ENCODE measurements around the gene QKI. TPM values are rescaled to one million over a fixed set of nuclear protein-coding genes. Genes with fewer than 3 reads are reported as not detected.

The QKI gene
- total and polyA plus RNA-seq, 2 experiments from 2014 or later = 38.0 to 92.5 TPM

DNA sequence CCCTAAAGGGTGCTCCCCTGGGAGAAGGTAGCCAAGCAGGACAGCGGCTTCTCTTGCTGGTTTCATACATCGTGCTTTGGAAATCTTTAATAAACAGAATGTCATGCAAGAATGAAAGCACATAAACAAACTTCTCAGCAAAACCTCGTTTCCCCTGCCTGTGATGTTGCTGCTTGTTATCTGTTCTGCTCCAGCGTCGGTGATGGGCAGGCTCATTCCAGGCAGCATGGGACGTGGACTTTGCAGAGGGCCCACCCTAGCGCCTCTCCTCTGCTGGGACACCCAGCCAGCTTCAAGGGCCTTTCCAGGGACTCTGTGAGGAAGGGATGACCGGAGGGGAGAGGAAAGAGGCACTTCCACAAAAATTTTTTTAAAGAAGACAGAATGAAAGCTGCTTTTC lies 197.7 kb downstream of the QKI start:
- H3K27ac ChIP-seq = no peak overlapping the region
- no peaks in the 10 kb centered on the region for H4K20me1 ChIP-seq (ENCODE audit: insufficient read depth, poor library complexity, severe bottlenecking)
- H3K4me3 ChIP-seq = no peak overlapping the region
- H3K27me3 ChIP-seq = no peaks in the 10 kb centered on the region
- no peak overlapping the region for H3K4me2 ChIP-seq
- H3K4me1 ChIP-seq (ENCODE audit: insufficient read depth) = no peaks in the 10 kb centered on the region
- 71% methylated on average over 8 of the region's 8 CpGs for WGBS (ENCODE audit: low lambda C conversion rate, missing lambda C conversion rate)
- TF ChIP-seq EZH2phosphoT487 (IDR thresholded peaks at IDR 0.05; ENCODE audit: low read depth, severe bottlenecking, unreplicated experiment) (no peak), EZH2 (IDR thresholded peaks at IDR 0.05; ENCODE audit: borderline replicate concordance) (no peak)
- TF ChIP-seq, protein P1, sequence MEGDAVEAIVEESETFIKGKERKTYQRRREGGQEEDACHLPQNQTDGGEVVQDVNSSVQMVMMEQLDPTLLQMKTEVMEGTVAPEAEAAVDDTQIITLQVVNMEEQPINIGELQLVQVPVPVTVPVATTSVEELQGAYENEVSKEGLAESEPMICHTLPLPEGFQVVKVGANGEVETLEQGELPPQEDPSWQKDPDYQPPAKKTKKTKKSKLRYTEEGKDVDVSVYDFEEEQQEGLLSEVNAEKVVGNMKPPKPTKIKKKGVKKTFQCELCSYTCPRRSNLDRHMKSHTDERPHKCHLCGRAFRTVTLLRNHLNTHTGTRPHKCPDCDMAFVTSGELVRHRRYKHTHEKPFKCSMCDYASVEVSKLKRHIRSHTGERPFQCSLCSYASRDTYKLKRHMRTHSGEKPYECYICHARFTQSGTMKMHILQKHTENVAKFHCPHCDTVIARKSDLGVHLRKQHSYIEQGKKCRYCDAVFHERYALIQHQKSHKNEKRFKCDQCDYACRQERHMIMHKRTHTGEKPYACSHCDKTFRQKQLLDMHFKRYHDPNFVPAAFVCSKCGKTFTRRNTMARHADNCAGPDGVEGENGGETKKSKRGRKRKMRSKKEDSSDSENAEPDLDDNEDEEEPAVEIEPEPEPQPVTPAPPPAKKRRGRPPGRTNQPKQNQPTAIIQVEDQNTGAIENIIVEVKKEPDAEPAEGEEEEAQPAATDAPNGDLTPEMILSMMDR (IDR thresholded peaks at IDR 0.05; ENCODE audit: poor library complexity) = no peak
- H3K9me2 ChIP-seq (replicated peaks; ENCODE audit: insufficient read depth) = no peaks in the 10 kb centered on the region
- no peaks in the 10 kb centered on the region for H3K79me2 ChIP-seq
- DNase-seq (ENCODE audit: low spot score) = no peak
- H3K9me3 ChIP-seq (ENCODE audit: low read depth) = no peaks in the 10 kb centered on the region
- no peak overlapping the region for H2AFZ ChIP-seq
- no peaks in the 10 kb centered on the region for H3K36me3 ChIP-seq (replicated peaks; ENCODE audit: insufficient read depth, low read depth)

DNA sequence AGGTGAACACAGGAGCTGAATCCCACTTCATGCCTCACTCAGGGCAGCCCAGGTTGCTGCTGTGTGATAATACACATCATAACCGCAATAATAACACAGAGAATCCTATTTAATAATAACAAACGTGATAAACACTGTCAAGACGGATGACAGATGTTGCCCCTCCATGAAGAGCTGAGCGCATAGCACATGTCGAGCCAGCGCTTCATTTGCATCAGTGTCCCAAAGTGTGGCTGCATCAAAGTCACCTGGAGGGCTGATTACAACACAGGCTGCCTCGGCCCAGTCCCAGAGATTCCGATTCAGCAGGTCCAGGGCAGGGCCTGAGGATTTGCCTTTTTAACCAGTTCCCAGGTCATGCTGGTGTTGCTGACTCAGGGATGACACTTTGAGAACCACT lies 198.5 kb downstream of the QKI start:
- Histone ChIP-seq H4K20me1 (ENCODE audit: insufficient read depth, poor library complexity, severe bottlenecking) (no peaks in the 10 kb centered on the region), H3K9me3 (ENCODE audit: low read depth) (no peaks in the 10 kb centered on the region), H3K9me2 (replicated peaks; ENCODE audit: insufficient read depth) (no peaks in the 10 kb centered on the region), H3K79me2 (no peaks in the 10 kb centered on the region), H3K4me1 (ENCODE audit: insufficient read depth) (no peaks in the 10 kb centered on the region), H2AFZ (no peak overlapping the region), H3K4me2 (no peak overlapping the region), H3K27ac (no peak overlapping the region), H3K36me3 (replicated peaks; ENCODE audit: insufficient read depth, low read depth) (no peaks in the 10 kb centered on the region), H3K4me3 (no peak overlapping the region), H3K27me3 (no peaks in the 10 kb centered on the region)
- TF ChIP-seq EZH2phosphoT487 (IDR thresholded peaks at IDR 0.05; ENCODE audit: low read depth, severe bottlenecking, unreplicated experiment) (no peak), EZH2 (IDR thresholded peaks at IDR 0.05; ENCODE audit: borderline replicate concordance) (no peak)
- TF ChIP-seq, protein P1 (IDR thresholded peaks at IDR 0.05; ENCODE audit: poor library complexity) = no peak
- WGBS (ENCODE audit: low lambda C conversion rate, missing lambda C conversion rate) = 75% methylated on average over 8 of the region's 8 CpGs
- DNase-seq (ENCODE audit: low spot score) = no peak

GRCh38 chr6:163613668-163614067 lies 199.2 kb downstream of the QKI start:
- 94% methylated on average over 3 of the region's 3 CpGs for WGBS (ENCODE audit: low lambda C conversion rate, missing lambda C conversion rate)
- Histone ChIP-seq H3K9me2 (replicated peaks; ENCODE audit: insufficient read depth) (no peaks in the 10 kb centered on the region), H3K9me3 (ENCODE audit: low read depth) (no peaks in the 10 kb centered on the region), H3K36me3 (replicated peaks; ENCODE audit: insufficient read depth, low read depth) (no peaks in the 10 kb centered on the region), H3K4me1 (ENCODE audit: insufficient read depth) (no peaks in the 10 kb centered on the region), H3K4me3 (no peak overlapping the region), H3K27me3 (no peaks in the 10 kb centered on the region), H3K27ac (no peak overlapping the region), H3K4me2 (no peak overlapping the region), H4K20me1 (ENCODE audit: insufficient read depth, poor library complexity, severe bottlenecking) (no peaks in the 10 kb centered on the region), H3K79me2 (no peaks in the 10 kb centered on the region), H2AFZ (no peak overlapping the region)
- DNase-seq (ENCODE audit: low spot score) = no peak
- TF ChIP-seq, protein P1 (IDR thresholded peaks at IDR 0.05; ENCODE audit: poor library complexity) = no peak
- TF ChIP-seq EZH2phosphoT487 (IDR thresholded peaks at IDR 0.05; ENCODE audit: low read depth, severe bottlenecking, unreplicated experiment) (no peak), EZH2 (IDR thresholded peaks at IDR 0.05; ENCODE audit: borderline replicate concordance) (no peak)

DNA sequence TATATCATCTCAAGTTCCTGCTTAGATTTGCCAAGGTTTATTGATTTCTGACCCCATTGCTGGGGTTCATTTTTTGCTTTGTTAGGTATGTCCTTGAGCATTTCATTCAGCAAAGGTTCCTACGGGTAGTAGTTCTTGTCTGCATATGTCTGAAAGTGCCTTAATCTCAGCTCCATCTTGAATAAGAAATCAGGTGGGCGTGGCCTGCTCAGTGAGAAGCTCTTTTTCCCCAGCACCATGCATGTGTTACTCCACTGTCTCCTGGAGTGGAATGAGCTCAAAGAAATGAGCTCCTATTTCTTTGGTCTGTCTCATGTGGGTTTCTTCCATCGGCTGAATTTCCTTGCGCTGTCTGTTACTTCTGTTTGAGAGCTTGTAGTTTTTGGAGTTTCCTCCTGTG lies 201.9 kb downstream of the QKI start:
- H3K4me2 ChIP-seq = no peak overlapping the region
- H3K27ac ChIP-seq = no peak overlapping the region
- H3K4me1 ChIP-seq (ENCODE audit: insufficient read depth) = no peaks in the 10 kb centered on the region
- H3K9me3 ChIP-seq (ENCODE audit: low read depth) = no peaks in the 10 kb centered on the region
- WGBS (ENCODE audit: low lambda C conversion rate, missing lambda C conversion rate) = 90% methylated on average over 4 of the region's 4 CpGs
- H4K20me1 ChIP-seq (ENCODE audit: insufficient read depth, poor library complexity, severe bottlenecking) = no peaks in the 10 kb centered on the region
- H3K9me2 ChIP-seq (replicated peaks; ENCODE audit: insufficient read depth) = no peaks in the 10 kb centered on the region
- H3K36me3 ChIP-seq (replicated peaks; ENCODE audit: insufficient read depth, low read depth) = no peaks in the 10 kb centered on the region
- no peak overlapping the region for H2AFZ ChIP-seq
- DNase-seq (ENCODE audit: low spot score) = no peak
- TF ChIP-seq EZH2 (IDR thresholded peaks at IDR 0.05; ENCODE audit: borderline replicate concordance) = no peak
- no peak for TF ChIP-seq EZH2phosphoT487 (IDR thresholded peaks at IDR 0.05; ENCODE audit: low read depth, severe bottlenecking, unreplicated experiment)
- TF ChIP-seq, protein P1 (IDR thresholded peaks at IDR 0.05; ENCODE audit: poor library complexity) = no peak
- H3K4me3 ChIP-seq = no peak overlapping the region
- H3K27me3 ChIP-seq = no peaks in the 10 kb centered on the region
- no peaks in the 10 kb centered on the region for H3K79me2 ChIP-seq

Measured in hepatocyte (in vitro differentiated cells).